ENCODE data around the gene SSBP3. TPM values are rescaled to one million over a fixed set of nuclear protein-coding genes. Genes with fewer than 3 reads are reported as not detected.

Gene SSBP3
- polyA plus RNA-seq, 1 of the 3 experiments (the other 2 are of a cell fraction): 26.2 TPM

DNA sequence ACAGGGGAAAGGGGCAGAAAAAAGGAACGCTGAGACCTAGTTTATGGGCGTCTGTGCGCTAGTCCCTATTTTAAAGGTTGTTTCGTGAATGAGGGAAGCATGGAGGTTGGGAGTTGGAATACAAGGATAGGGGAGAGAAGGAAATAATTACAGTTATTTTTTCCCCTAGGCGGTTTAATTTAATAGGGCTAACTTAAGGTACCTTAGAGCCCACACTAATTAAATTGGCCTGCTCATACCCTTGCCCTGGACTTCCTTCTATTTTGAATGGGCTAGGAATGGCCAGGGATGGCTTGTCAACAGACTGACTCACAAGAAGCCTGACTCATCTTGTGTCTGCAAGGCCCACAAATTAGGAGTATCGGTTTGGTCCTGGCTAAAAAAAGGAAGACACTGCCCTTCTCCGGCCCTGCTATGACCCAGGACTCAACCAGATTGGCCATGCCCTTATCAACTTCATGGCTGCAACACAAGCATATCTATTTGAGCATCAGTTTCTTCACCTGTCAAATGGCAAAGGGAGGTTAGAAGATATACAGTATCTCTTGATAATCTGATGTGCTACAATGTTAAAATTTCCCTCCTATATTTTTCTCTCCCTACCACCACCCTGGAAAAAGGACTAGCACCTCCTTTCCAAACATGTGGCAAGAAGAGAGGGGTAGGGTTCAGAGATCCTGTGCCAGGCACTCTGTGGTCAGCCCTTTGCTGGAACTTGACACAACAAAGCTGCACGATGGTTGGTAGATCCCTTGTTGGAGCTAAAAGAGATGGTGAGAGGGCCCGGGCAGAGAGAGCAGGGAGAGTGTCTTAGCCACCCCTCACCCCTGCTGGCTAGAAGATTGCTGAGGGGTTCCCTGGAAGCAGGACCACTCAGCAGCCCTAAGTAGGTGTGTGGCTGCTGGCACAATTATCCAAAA, 2.2 kb upstream of the SSBP3 start:
- Histone ChIP-seq H3K4me1 (ENCODE audit: control insufficient read depth in 1 of 2, insufficient read depth in 2 of 2, low read depth in 1 of 2, low read length in 1 of 2) (peaks cover 18 to 30% of the 10 kb centered on the region in 2 experiments), H3K27ac (ENCODE audit: low read depth in 2 of 2, low read length in 1 of 2) (peak overlapping the region; percentile 96 to 99), H3K9me3 (no peaks in the 10 kb centered on the region), H3F3A (replicated peaks; ENCODE audit: insufficient read depth) (peaks cover 20% of the 10 kb centered on the region), H3K79me2 (ENCODE audit: insufficient read depth) (peaks cover 19% of the 10 kb centered on the region), H3K4me3 (ENCODE audit: low read depth in 2 of 2, low read length in 1 of 2) (peak overlapping the region in 1 of 2 experiments; percentile 39; a peak in 1 of 4 replicates), H3K27me3 (ENCODE audit: insufficient read depth) (no peaks in the 10 kb centered on the region), H4K20me1 (ENCODE audit: insufficient read depth) (peaks cover 3% of the 10 kb centered on the region; the same call in 1 of the 2 replicates), H3K4me2 (peak overlapping the region; percentile 99), H3K36me3 (replicated peaks in 1 of 2; ENCODE audit: control insufficient read depth in 1 of 2, insufficient read depth in 2 of 2, low read length in 1 of 2) (peaks cover 0 to 1% of the 10 kb centered on the region in 2 experiments), H3K9ac (peak overlapping the region; percentile 57; the same call in 1 of the 2 replicates), H2AFZ (ENCODE audit: low read depth) (peak overlapping the region; percentile 83), H3K9me2 (no peaks in the 10 kb centered on the region)
- ChIA-PET POLR2A (interaction anchor here (1.2 to 2.3 kb wide), 6 partner anchors 71 to 287 kb away, joined by 4 to 21 read pairs (median 5); partner anchors contain the start of genes CYB5RL and MRPL37), CTCF (interaction anchor here (0.6 to 2.3 kb wide), 6 partner anchors 76 to 384 kb away, joined by 3 to 38 read pairs (median 4); no protein-coding TSS in a partner anchor)
- TF ChIP-seq, protein P1, sequence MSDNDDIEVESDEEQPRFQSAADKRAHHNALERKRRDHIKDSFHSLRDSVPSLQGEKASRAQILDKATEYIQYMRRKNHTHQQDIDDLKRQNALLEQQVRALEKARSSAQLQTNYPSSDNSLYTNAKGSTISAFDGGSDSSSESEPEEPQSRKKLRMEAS (IDR thresholded peaks at IDR 0.05; ENCODE audit: low read depth): peak; percentile 72; the same call in 1 of the 2 replicates
- TF ChIP-seq, protein P2, sequence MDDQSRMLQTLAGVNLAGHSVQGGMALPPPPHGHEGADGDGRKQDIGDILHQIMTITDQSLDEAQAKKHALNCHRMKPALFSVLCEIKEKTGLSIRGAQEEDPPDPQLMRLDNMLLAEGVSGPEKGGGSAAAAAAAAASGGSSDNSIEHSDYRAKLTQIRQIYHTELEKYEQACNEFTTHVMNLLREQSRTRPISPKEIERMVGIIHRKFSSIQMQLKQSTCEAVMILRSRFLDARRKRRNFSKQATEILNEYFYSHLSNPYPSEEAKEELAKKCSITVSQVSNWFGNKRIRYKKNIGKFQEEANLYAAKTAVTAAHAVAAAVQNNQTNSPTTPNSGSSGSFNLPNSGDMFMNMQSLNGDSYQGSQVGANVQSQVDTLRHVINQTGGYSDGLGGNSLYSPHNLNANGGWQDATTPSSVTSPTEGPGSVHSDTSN (IDR thresholded peaks at IDR 0.05): peak; percentile 59
- TF ChIP-seq POLR2AphosphoS5 (IDR thresholded peaks at IDR 0.05; ENCODE audit: low read depth, low read length) (peak; percentile 26; the same call in 1 of the 2 replicates), FOSL2 (IDR thresholded peaks at IDR 0.05; ENCODE audit: borderline replicate concordance, low read depth) (peak; percentile 97), MEF2A (IDR thresholded peaks at IDR 0.05; ENCODE audit: borderline replicate concordance, low read depth) (peak; percentile 38; the same call in 1 of the 2 replicates), JUND (IDR thresholded peaks at IDR 0.05) (peak; percentile 83), SIN3A (IDR thresholded peaks at IDR 0.05; ENCODE audit: borderline replicate concordance, low read depth, low read length) (no peak), TCF12 (IDR thresholded peaks at IDR 0.05) (peak; percentile 62), NFIC (IDR thresholded peaks at IDR 0.05; ENCODE audit: borderline replicate concordance) (peak; percentile 31; the same call in 1 of the 2 replicates)
- TF ChIP-seq, protein P3, sequence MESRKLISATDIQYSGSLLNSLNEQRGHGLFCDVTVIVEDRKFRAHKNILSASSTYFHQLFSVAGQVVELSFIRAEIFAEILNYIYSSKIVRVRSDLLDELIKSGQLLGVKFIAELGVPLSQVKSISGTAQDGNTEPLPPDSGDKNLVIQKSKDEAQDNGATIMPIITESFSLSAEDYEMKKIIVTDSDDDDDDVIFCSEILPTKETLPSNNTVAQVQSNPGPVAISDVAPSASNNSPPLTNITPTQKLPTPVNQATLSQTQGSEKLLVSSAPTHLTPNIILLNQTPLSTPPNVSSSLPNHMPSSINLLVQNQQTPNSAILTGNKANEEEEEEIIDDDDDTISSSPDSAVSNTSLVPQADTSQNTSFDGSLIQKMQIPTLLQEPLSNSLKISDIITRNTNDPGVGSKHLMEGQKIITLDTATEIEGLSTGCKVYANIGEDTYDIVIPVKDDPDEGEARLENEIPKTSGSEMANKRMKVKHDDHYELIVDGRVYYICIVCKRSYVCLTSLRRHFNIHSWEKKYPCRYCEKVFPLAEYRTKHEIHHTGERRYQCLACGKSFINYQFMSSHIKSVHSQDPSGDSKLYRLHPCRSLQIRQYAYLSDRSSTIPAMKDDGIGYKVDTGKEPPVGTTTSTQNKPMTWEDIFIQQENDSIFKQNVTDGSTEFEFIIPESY (IDR thresholded peaks at IDR 0.05; ENCODE audit: borderline replicate concordance, low read depth): no peak
- TF ChIP-seq, protein P4, sequence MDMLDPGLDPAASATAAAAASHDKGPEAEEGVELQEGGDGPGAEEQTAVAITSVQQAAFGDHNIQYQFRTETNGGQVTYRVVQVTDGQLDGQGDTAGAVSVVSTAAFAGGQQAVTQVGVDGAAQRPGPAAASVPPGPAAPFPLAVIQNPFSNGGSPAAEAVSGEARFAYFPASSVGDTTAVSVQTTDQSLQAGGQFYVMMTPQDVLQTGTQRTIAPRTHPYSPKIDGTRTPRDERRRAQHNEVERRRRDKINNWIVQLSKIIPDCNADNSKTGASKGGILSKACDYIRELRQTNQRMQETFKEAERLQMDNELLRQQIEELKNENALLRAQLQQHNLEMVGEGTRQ (IDR thresholded peaks at IDR 0.05; ENCODE audit: borderline replicate concordance, low read depth, low read length): no peak
- 48% methylated on average over 9 of the region's 9 CpGs for WGBS (ENCODE audit: low lambda C conversion rate)
- no peak for DNase-seq
